ENCODE results near the gene EBF3.

EBF3 gene

DNA sequence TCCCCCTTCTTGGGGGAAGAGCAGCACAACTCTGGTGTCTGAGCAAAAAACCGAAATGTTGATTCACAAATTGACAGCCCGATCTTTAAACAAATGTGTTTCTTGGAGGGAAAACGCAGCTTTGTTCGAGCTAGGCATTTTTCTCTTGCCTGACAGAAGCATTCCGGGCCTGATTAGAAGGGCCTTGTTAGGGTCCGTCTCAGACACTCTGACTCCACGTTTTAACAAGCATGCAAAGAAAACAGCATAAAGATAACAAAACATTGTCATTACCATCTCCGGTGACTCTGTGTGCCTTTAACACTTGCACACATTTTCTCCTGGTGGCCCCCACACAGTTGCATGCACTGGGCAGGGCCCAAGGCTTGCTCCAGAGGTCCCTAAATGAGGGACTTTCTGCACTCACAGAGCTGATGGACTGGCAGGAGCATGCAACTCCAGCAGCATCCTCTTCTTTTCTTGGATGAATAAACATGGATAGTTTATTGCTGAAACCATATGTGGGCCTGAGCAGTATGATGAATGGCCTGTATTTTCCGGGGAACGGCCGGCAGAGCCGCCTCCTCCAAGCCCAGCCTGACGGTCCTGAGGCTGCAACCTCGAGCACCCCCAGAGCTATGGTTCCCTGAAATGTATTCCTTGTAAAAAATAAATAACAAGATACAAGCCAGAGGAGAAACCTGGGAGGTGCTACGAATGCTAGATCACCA, 50.9 kb downstream of the EBF3 start:
- H3K4me3 ChIP-seq (replicated peaks in 1 of 2; ENCODE audit: low read depth in 2 of 2, low read length in 2 of 2), result no peak overlapping the region
- TF ChIP-seq, protein P1, sequence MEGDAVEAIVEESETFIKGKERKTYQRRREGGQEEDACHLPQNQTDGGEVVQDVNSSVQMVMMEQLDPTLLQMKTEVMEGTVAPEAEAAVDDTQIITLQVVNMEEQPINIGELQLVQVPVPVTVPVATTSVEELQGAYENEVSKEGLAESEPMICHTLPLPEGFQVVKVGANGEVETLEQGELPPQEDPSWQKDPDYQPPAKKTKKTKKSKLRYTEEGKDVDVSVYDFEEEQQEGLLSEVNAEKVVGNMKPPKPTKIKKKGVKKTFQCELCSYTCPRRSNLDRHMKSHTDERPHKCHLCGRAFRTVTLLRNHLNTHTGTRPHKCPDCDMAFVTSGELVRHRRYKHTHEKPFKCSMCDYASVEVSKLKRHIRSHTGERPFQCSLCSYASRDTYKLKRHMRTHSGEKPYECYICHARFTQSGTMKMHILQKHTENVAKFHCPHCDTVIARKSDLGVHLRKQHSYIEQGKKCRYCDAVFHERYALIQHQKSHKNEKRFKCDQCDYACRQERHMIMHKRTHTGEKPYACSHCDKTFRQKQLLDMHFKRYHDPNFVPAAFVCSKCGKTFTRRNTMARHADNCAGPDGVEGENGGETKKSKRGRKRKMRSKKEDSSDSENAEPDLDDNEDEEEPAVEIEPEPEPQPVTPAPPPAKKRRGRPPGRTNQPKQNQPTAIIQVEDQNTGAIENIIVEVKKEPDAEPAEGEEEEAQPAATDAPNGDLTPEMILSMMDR (IDR thresholded peaks at IDR 0.05; ENCODE audit: low read depth, low read length), result no peak
- DNase-seq (ENCODE audit: low read depth in 2 of 2), result no peak

DNA sequence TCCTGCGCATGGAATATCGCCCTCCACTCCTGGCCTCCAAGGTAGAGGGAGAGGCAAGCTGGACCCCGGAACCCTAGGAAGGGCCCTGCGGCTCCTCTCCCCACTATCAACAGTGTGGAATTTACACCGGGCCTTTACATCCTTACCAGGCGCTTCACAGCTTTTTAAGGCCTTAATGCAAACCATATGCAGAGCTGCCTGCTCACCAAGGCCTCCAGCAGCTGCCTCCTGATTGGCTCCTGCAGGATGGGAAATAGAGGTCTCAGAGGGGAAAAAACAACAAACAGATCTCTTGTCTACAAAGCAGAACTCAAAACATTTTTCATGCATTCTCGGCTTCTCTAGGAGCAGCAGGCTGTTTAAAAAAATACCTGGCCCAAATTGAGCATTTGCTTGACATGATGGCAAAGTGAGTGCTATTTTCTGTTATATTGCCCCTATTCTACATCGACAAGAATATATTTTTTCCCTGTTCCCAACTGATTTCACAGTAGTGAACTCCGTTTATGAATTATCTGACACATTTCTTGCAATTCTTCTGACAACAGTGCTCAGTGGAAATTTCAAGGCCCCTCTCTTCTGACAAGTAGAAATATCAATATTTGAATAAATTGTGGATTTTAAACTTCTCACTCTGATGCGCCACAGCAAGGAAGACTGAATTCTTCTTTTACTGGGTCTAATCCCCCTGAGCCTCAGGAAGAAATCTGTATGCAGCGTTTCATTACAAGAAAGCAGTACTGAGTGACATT, 51.7 kb downstream of the EBF3 start:
- no peak overlapping the region for H3K4me3 ChIP-seq (replicated peaks in 1 of 2; ENCODE audit: low read depth in 2 of 2, low read length in 2 of 2)
- TF ChIP-seq, protein P1 (IDR thresholded peaks at IDR 0.05; ENCODE audit: low read depth, low read length), result no peak
- DNase-seq (ENCODE audit: low read depth in 2 of 2), result peak; percentile 28 to 37

DNA sequence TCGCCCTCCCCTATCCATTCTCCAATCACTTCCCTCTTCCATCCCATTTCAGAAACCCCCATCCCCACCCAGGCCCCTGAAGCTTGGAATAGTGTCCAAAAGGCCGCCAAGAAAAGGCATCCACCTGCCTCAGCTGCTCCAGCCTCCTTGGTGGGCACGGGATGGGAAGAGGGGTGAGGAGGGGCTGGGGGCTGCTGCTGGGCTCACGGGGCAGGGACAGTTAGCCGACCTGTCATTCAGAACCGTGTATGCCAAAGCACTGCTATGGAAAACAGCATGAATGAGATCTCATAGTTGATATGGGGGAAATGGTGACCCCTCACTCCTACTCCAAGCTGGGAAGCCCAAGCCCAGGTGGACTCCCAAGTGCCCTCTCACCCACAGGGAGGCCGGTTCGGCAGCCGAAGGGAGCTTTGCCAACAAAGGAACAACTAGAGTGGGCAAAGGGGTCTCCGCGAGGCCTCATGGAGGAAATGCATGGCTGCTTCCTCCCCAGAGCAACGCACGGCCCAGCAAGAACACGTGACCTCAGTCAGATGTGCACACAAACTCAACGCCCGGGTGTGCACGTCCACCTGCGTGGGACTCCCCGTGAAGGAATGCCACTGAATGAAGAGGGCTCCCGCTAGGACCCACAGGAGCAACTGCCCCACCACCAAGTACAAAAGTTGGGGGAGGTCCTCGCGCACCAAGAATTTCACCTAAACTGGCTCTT, 52.5 kb downstream of the EBF3 start:
- H3K4me3 ChIP-seq (replicated peaks in 1 of 2; ENCODE audit: low read depth in 2 of 2, low read length in 2 of 2), result no peak overlapping the region
- TF ChIP-seq, protein P1 (IDR thresholded peaks at IDR 0.05; ENCODE audit: low read depth, low read length), result no peak
- no peak for DNase-seq (ENCODE audit: low read depth in 2 of 2)

DNA sequence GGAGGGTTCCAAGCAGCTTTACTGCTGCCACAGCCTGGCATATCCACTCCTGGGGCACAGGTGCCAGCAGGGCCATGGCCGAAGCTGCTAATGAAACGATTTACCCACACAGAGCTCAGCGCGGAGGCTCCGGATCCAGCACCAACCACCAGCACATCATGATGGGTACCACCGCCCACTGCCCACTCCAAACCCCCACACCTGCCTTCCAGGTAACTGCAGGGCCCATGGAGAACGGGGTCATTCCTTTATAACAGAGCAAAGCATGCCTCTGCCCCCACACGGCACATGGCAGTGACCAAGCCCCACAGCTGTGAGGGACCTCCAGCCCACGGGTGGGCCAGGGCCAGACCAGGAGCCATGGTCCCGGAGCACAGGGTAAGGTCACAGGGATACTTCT, 53.2 kb downstream of the EBF3 start:
- H3K4me3 ChIP-seq (replicated peaks in 1 of 2; ENCODE audit: low read depth in 2 of 2, low read length in 2 of 2), result no peak overlapping the region
- DNase-seq (ENCODE audit: low read depth in 2 of 2), result no peak
- TF ChIP-seq, protein P1 (IDR thresholded peaks at IDR 0.05; ENCODE audit: low read depth, low read length), result no peak

DNA sequence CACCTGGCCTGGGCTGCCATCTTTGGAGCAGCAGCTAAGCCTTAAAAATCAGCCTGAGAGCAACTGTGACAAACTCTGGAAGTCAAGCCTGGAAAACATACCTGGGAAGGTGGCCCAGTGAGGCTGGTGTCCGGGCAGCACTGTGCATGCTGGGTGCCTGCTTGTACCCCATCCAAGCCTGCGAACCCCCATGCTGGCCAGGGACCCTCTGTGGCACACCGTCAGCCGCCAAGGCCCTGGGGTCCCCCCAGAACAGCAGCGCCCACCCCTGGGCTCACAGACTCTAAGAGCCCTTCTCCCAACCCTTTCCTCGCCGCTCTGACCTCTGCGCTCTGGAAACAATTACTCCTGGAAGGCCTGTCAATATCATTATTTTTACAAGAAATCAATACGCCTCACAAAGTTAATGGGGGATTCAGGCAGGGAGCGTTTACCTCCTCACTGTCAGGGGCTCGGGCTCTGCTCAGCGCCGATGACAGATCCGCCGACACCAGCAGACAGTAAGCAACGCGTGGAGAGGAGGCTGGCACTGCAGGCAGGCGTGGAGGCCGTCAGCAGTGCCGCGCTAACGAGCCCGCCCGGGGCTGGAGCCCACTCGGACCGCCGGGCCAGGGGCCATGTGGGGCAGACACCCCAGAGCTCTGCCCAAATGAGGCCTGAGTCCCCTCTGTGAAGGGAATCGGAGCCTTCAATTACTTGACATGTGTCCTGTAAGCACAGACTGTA, 54.4 kb downstream of the EBF3 start:
- H3K4me3 ChIP-seq (replicated peaks in 1 of 2; ENCODE audit: low read depth in 2 of 2, low read length in 2 of 2), result no peak overlapping the region
- no peak for DNase-seq (ENCODE audit: low read depth in 2 of 2)
- TF ChIP-seq, protein P1 (IDR thresholded peaks at IDR 0.05; ENCODE audit: low read depth, low read length), result no peak

DNA sequence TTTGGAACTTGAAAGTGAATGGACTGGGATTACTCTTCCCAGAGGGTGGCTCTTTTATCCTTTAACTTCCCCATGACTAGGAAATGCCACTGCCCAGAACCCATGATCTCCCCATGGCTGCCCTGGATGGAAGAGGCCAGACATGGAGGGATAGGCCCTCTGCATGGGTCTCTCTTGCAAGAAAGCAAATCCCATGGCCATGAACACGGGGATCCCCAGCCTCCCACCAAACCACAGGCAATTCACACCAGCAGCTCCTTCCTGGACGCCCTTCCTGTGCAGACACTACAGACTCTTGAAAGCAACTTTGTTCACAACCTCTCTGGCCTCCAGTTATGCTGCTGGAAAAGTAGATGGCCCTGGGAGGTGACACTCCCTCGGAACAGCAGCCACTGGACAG, 55.0 kb downstream of the EBF3 start:
- DNase-seq (ENCODE audit: low read depth in 2 of 2), result no peak
- TF ChIP-seq, protein P1 (IDR thresholded peaks at IDR 0.05; ENCODE audit: low read depth, low read length), result no peak
- H3K4me3 ChIP-seq (replicated peaks in 1 of 2; ENCODE audit: low read depth in 2 of 2, low read length in 2 of 2), result no peak overlapping the region

All from cardiac fibroblast (primary cell).